Chondrocyte (in vitro differentiated cells): Measurements from ENCODE around the gene LENG1. TPM values are rescaled to one million over a fixed set of nuclear protein-coding genes. Genes with fewer than 3 reads are reported as not detected.
"Not testable (repeated sequence)": the region's sequence is repeated elsewhere in the genome, so short reads cannot be mapped to it uniquely, and the experiment has no call there.

ENCODE experiments used
- DNase-seq: peaks from one replicate; pipeline ENCODE4 v3.0.0; 2021; ENCODE audit warnings: mixed read lengths, low spot score
- H3K27ac Mint-ChIP-seq: one replicate; pipeline ENCODE4 v1.8.0; 2021; ENCODE audit warnings: mild to moderate bottlenecking, moderate library complexity, mixed read lengths; ENCODE audit not compliant: unreplicated experiment
- H3K27me3 Mint-ChIP-seq: 2 replicates; pipeline ENCODE4 v1.8.0; 2021; ENCODE audit warnings: low read depth, mixed read lengths
- H3K36me3 Mint-ChIP-seq: 2 replicates; pipeline ENCODE4 v1.8.0; 2021; ENCODE audit warnings: low read depth, mixed read lengths
- H3K4me1 Mint-ChIP-seq: 2 replicates; pipeline ENCODE4 v1.8.0; 2021; ENCODE audit warnings: low read depth, mild to moderate bottlenecking, mixed read lengths
- H3K4me3 Mint-ChIP-seq: one replicate; pipeline ENCODE4 v1.8.0; 2021; ENCODE audit warnings: mild to moderate bottlenecking, moderate library complexity, mixed read lengths; ENCODE audit not compliant: unreplicated experiment
- H3K9me3 Mint-ChIP-seq: 2 replicates; pipeline ENCODE4 v1.8.0; 2021; ENCODE audit warnings: low read depth, mixed read lengths
- total RNA-seq: library from RNA; stranded (reverse); gene quantifications from 3 replicates; pipeline ENCODE4 v1.2.1, GENCODE V29; 2021
- TF ChIP-seq, protein P1 (sequence below): fragments of 200-600 bp; sonication (generic); IDR thresholded peaks from 2 replicates; pipeline ENCODE4 v1.5.0; 2021; ENCODE audit warnings: antibody characterized with exemption, mild to moderate bottlenecking, moderate library complexity

Gene LENG1
- total RNA-seq, 1 donor from 2014 or later = 6.0 TPM

DNA sequence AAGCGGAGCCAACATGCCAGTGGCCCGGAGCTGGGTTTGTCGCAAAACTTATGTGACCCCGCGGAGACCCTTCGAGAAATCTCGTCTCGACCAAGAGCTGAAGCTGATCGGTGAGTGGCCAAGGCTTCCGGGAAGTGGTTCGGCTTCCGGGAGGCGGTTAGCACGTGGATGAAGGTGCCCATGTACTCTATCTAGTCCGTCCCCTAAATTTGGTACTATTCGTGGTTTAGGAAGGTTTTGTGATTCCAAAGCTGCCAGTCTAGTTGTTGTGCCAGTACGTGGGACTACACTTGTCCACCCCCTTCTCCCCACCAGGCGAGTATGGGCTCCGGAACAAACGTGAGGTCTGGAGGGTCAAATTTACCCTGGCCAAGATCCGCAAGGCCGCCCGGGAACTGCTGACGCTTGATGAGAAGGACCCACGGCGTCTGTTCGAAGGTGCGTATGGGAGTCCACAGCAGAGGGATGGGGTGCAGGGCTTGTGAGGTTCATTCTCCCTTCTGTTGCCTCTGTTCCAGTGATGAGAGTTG is 41.7 kb upstream of the LENG1 start:
- no peak for DNase-seq
- Mint-ChIP-seq H3K4me3 (peak overlapping the region; percentile 94), H3K4me1 (peaks cover 51% of the 10 kb centered on the region), H3K36me3 (peaks cover 18% of the 10 kb centered on the region), H3K27me3 (no peaks in the 10 kb centered on the region), H3K9me3 (no peaks in the 10 kb centered on the region), H3K27ac (peak overlapping the region; percentile 100)
- TF ChIP-seq, protein P1, sequence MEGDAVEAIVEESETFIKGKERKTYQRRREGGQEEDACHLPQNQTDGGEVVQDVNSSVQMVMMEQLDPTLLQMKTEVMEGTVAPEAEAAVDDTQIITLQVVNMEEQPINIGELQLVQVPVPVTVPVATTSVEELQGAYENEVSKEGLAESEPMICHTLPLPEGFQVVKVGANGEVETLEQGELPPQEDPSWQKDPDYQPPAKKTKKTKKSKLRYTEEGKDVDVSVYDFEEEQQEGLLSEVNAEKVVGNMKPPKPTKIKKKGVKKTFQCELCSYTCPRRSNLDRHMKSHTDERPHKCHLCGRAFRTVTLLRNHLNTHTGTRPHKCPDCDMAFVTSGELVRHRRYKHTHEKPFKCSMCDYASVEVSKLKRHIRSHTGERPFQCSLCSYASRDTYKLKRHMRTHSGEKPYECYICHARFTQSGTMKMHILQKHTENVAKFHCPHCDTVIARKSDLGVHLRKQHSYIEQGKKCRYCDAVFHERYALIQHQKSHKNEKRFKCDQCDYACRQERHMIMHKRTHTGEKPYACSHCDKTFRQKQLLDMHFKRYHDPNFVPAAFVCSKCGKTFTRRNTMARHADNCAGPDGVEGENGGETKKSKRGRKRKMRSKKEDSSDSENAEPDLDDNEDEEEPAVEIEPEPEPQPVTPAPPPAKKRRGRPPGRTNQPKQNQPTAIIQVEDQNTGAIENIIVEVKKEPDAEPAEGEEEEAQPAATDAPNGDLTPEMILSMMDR = no peak

- Mint-ChIP-seq H3K4me1 (peaks cover 38% of the 10 kb centered on the region), H3K27ac (peak overlapping the region; percentile 100), H3K36me3 (peaks cover 21% of the 10 kb centered on the region), H3K4me3 (peak overlapping the region; percentile 49), H3K27me3 (no peaks in the 10 kb centered on the region), H3K9me3 (no peaks in the 10 kb centered on the region)
- TF ChIP-seq, protein P1 = no peak
- DNase-seq = no peak
Measured at GRCh38 chr19:54199401-54199800, 39.9 kb upstream of the LENG1 start.

DNA sequence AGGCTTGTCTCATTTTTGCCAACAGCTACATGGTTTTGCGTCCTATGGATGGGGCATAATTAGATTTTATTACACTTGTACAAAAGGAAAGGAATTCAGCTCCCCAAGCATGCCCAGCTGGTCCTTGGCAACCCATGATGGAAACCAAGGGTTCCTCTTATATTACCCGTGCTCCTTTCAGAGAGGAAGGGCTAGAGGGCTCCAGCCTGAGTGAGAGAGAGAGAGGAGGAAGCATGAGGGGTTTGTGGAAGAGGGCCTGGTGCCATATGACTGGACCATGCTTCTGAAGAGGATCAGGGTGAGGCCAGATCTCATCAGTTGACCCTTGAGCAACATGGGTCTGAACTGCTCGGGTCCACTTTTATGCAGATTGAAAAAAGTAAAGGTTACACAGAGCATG is 37.6 kb upstream of the LENG1 start:
- no peak for DNase-seq
- Mint-ChIP-seq H3K27me3 (no peaks in the 10 kb centered on the region), H3K4me3 (no peak overlapping the region), H3K4me1 (peaks cover 25% of the 10 kb centered on the region), H3K9me3 (no peaks in the 10 kb centered on the region), H3K27ac (no peak overlapping the region), H3K36me3 (peaks cover 15% of the 10 kb centered on the region)
- TF ChIP-seq, protein P1 = no peak

DNA sequence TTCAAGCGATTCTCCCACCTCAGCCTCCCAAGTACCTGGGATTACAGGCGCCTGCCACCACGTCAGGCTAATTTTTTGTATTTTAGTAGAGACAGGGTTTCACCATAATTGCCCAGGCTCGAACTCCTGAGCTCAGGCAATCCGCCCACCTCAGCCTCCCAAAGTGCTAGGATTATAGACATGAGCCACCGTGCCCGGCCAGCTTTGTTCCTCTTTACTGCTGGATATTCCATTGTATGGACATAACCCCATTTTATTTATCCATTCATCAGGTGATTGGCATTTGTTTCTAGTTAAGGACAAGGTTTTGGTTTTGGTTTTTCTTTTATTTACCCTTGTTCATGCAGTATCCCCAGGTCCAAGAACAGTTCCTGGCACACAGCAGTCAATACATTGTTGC is 37.0 kb upstream of the LENG1 start:
- TF ChIP-seq, protein P1 = no peak
- Mint-ChIP-seq H3K4me3 (no peak overlapping the region), H3K9me3 (no peaks in the 10 kb centered on the region), H3K27ac (no peak overlapping the region), H3K27me3 (no peaks in the 10 kb centered on the region), H3K4me1 (peaks cover 25% of the 10 kb centered on the region), H3K36me3 (peaks cover 13% of the 10 kb centered on the region)
- no peak for DNase-seq

DNA sequence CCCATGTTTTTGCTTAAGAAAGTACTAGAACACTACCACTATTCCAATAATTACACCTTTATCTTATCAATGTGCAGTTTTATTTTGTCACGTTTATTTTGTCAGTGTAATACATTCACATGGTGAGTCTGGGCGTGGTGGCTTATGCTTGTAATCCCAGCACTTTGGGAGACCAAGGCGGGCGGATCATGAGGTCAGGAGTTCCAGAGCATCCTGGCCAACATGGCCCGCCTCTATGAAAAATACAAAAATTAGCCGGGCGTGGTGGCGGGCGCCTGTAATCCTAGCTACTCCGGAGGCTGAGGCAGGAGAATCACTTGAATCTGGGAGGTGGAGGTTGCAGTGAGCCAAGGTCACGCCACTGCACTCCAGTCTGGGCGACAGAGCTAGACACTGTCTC is 34.9 kb upstream of the LENG1 start:
- not testable (repeated sequence) for H3K36me3 Mint-ChIP-seq, H3K9me3 Mint-ChIP-seq, H3K4me3 Mint-ChIP-seq, H3K27me3 Mint-ChIP-seq, H3K27ac Mint-ChIP-seq, DNase-seq
- peaks cover 20% of the 10 kb centered on the region for H3K4me1 Mint-ChIP-seq

DNA sequence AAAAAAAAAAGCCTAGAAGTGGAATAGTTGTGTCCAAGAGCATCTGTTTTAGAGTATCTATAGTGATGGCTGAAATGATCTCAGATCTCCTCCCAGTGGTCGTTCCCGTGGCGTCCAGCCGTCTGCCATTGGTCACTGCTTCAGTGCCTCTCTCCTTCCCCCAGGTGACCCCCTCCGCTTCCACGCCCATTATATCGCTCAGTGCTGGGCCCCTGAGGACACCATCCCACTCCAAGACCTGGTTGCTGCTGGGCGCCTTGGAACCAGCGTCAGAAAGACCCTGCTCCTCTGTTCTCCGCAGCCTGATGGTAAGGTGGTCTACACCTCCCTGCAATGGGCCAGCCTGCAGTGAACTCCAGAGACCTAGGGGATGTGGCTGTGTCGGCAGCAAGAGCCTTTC is 33.5 kb upstream of the LENG1 start:
- peaks cover 25% of the 10 kb centered on the region for H3K4me1 Mint-ChIP-seq
- no peaks in the 10 kb centered on the region for H3K27me3 Mint-ChIP-seq
- H3K36me3 Mint-ChIP-seq = peaks cover 8% of the 10 kb centered on the region
- DNase-seq = peak; percentile 79
- no peaks in the 10 kb centered on the region for H3K9me3 Mint-ChIP-seq
- H3K4me3 Mint-ChIP-seq = peak overlapping the region; percentile 24
- H3K27ac Mint-ChIP-seq = peak overlapping the region; percentile 96
- TF ChIP-seq, protein P1 = no peak
